ENCODE measurements around the gene ULK3.

ULK3 gene

GRCh38 chr15:74816624-74817369 lies 26.2 kb downstream of the ULK3 start (continued):
- TF ChIP-seq ZNF335 (tag by site-specific recombination; conservative IDR thresholded peaks at IDR 0.05) (peak; percentile 75), ZNF626 (tag by site-specific recombination; IDR thresholded peaks at IDR 0.05) (no peak), ZNF558 (tag by site-specific recombination; IDR thresholded peaks at IDR 0.05) (0 out of 2 replicates have a peak, but pooled peaks have one; percentile 24), ZNF398 (tag by site-specific recombination; IDR thresholded peaks at IDR 0.05) (peak; percentile 58), OSR2 (tag by site-specific recombination; IDR thresholded peaks at IDR 0.05) (peak; percentile 100), CTCF (tag by site-specific recombination; IDR thresholded peaks at IDR 0.05) (peak; percentile 50; the same call in 1 of the 2 replicates), ZBTB17 (tag by site-specific recombination; IDR thresholded peaks at IDR 0.05) (peak; percentile 80), ZNF266 (tag by site-specific recombination; IDR thresholded peaks at IDR 0.05; ENCODE audit: low read depth) (no peak), ZNF423 (tag by site-specific recombination; IDR thresholded peaks at IDR 0.05) (no peak), ZBTB1 (tag by site-specific recombination; IDR thresholded peaks at IDR 0.05) (no peak), ZNF341 (tag by site-specific recombination; IDR thresholded peaks at IDR 0.05; ENCODE audit: low read depth) (peak; percentile 39; the same call in 1 of the 2 replicates), SP7 (tag by site-specific recombination; IDR thresholded peaks at IDR 0.05) (peak; percentile 80)

- H3K4me1 ChIP-seq (ENCODE audit: control insufficient read depth, insufficient read depth, low read length) = no peaks in the 10 kb centered on the region
- no peak overlapping the region for H3K4me3 ChIP-seq (ENCODE audit: low read depth, low read length)
- no peak for TF ChIP-seq BCL11A (tag by site-specific recombination; IDR thresholded peaks at IDR 0.05; ENCODE audit: low read depth)
- TF ChIP-seq ZNF362 (tag by site-specific recombination; IDR thresholded peaks at IDR 0.05) = no peak
- no peak for TF ChIP-seq ZNF221 (tag by site-specific recombination; IDR thresholded peaks at IDR 0.05; ENCODE audit: borderline replicate concordance)
- no peak for TF ChIP-seq KLF7 (tag by site-specific recombination; IDR thresholded peaks at IDR 0.05; ENCODE audit: borderline replicate concordance)
- TF ChIP-seq ZNF521 (tag by site-specific recombination; IDR thresholded peaks at IDR 0.05) = no peak
- ChIA-PET CTCF (interaction anchor here (0.7 to 1.9 kb wide), 4 partner anchors 12 to 181 kb away, joined by 3 to 8 read pairs (median 4); no protein-coding TSS in a partner anchor), POLR2A (no interaction called here)
- H3K27ac ChIP-seq (ENCODE audit: extremely low read depth, low read depth, low read length) = no peak overlapping the region
- no peaks in the 10 kb centered on the region for H3K36me3 ChIP-seq (ENCODE audit: control insufficient read depth in 2 of 2, insufficient read depth in 1 of 2, low read length in 2 of 2)
- no peaks in the 10 kb centered on the region for H3K9me3 ChIP-seq (ENCODE audit: control insufficient read depth, insufficient read depth, low read depth, low read length)
These were observed 27.0 kb downstream of the ULK3 start for GRCh38 chr15:74815961-74816360.
